HG03045 (cell line): ENCODE results near the gene RAD51B.

Source experiments
- ATAC-seq: cut with Tn5 transposase; IDR thresholded peaks from one replicate; pipeline ENCODE4 v1.9.1; 2021; ENCODE audit warnings: mild to moderate bottlenecking, moderate library complexity; ENCODE audit not compliant: unreplicated experiment

Gene RAD51B

GRCh38 chr14:68446243-68447040, 626.9 kb downstream of the RAD51B start:
- ATAC-seq, result no peak

GRCh38 chr14:68447581-68448251, 628.1 kb downstream of the RAD51B start:
- ATAC-seq, result no peak

- ATAC-seq, result no peak
These were observed 628.8 kb downstream of the RAD51B start for GRCh38 chr14:68448252-68448902.

GRCh38 chr14:68449561-68450181, 630.1 kb downstream of the RAD51B start:
- ATAC-seq, result no peak

GRCh38 chr14:68450391-68451120, 631.0 kb downstream of the RAD51B start:
- ATAC-seq, result no peak

GRCh38 chr14:68451696-68452373, 632.3 kb downstream of the RAD51B start:
- no peak for ATAC-seq

GRCh38 chr14:68458253-68458652, 638.7 kb downstream of the RAD51B start:
- no peak for ATAC-seq

- ATAC-seq, result no peak
These were observed 639.4 kb downstream of the RAD51B start for GRCh38 chr14:68458840-68459469.

- ATAC-seq, result no peak
These were observed 640.0 kb downstream of the RAD51B start for GRCh38 chr14:68459480-68460136.

- no peak for ATAC-seq
These were observed 641.0 kb downstream of the RAD51B start for GRCh38 chr14:68460541-68460940.

GRCh38 chr14:68461086-68461485, 641.5 kb downstream of the RAD51B start:
- no peak for ATAC-seq

GRCh38 chr14:68462683-68463082, 643.1 kb downstream of the RAD51B start:
- ATAC-seq, result no peak

- no peak for ATAC-seq
These were observed 643.7 kb downstream of the RAD51B start for GRCh38 chr14:68463299-68463698.

GRCh38 chr14:68463705-68464374, 644.3 kb downstream of the RAD51B start:
- no peak for ATAC-seq

GRCh38 chr14:68464711-68465110, 645.1 kb downstream of the RAD51B start:
- ATAC-seq, result no peak

GRCh38 chr14:68466491-68466977, 647.0 kb downstream of the RAD51B start:
- ATAC-seq, result no peak

- no peak for ATAC-seq
These were observed 647.8 kb downstream of the RAD51B start for GRCh38 chr14:68467425-68467824.

GRCh38 chr14:68468437-68469207, 649.0 kb downstream of the RAD51B start:
- no peak for ATAC-seq
